Type B pancreatic cell (in vitro differentiated cells): ENCODE results near the gene NUCB1. TPM values are rescaled to one million over a fixed set of nuclear protein-coding genes. Genes with fewer than 3 reads are reported as not detected.

Experiments
- DNase-seq: peaks from one replicate; pipeline ENCODE4 v3.0.0; 2021; ENCODE audit warnings: mixed read lengths; ENCODE audit not compliant: unreplicated experiment; ENCODE audit errors: extremely low spot score
- H3K27ac Mint-ChIP-seq: 2 replicates; pipeline ENCODE4 v1.8.0; 2021; ENCODE audit warnings: mild to moderate bottlenecking, mixed read lengths
- H3K27me3 Mint-ChIP-seq: 2 replicates; pipeline ENCODE4 v1.8.0; 2021; ENCODE audit warnings: mixed read lengths
- H3K36me3 Mint-ChIP-seq: 2 replicates; pipeline ENCODE4 v1.8.0; 2021; ENCODE audit warnings: mixed read lengths
- H3K4me1 Mint-ChIP-seq: one replicate; pipeline ENCODE4 v1.8.0; 2021; ENCODE audit warnings: mixed read lengths; ENCODE audit not compliant: unreplicated experiment
- H3K4me3 Mint-ChIP-seq: 2 replicates; pipeline ENCODE4 v1.8.0; 2021; ENCODE audit warnings: mild to moderate bottlenecking, mixed read lengths
- H3K9me3 Mint-ChIP-seq: 2 replicates; pipeline ENCODE4 v1.8.0; 2021; ENCODE audit warnings: mixed read lengths
- total RNA-seq: library from RNA; stranded (reverse); gene quantifications from 2 replicates; pipeline ENCODE4 v1.2.1, GENCODE V29; 2021; ENCODE audit warnings: low replicate concordance
- TF ChIP-seq, protein P1 (sequence below): fragments of 200-600 bp; sonication (generic); conservative IDR thresholded peaks from 2 replicates; pipeline ENCODE4 v1.5.0; 2021; ENCODE audit warnings: antibody characterized with exemption, mild to moderate bottlenecking

The NUCB1 gene
- total RNA-seq, 1 donor from 2014 or later: 202 TPM

DNA sequence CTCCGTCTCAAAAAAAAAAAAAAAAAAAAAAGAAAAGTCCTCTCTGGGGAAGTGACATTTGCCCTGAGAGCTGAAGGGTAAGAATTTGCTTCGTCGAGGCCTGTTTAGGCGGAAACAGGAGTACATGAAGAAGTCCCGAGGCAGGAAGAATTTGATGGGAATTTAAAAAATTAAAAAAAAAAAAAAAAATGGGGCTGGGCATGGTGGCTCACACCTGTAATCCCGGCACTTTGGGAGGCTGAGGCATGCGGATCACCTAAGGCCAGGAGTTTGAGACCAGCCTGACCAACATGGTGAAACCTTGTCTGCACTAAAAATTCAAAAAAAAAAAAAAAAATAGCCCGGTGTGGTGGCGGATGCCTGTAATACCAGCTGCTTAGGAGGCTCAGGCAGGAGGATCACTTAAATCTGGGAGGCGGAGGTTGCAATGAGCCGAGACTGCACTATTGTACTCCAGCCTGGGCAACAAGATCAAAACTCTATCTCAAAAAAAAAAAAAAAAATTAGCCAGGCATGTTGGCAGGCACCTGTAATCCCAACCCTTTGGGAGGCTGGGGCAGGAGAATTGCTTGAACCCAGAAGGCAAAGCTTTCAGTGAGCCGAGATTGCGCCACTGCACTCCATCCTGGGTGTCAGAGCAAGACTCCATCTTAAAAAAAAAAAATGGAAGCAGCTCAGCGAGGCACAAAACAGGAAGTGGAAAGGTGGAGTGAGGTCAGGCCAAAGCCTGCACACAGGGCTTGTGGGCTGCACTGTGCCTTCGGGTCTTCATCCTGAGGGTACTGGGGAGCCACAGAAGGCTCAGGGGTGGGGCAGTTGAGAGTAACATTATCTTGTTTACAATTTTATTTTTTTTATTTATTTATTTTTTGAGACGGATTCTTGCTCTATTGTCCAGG lies 59.5 kb downstream of the NUCB1 start:
- Mint-ChIP-seq H3K9me3 (no peaks in the 10 kb centered on the region), H3K27ac (no peak overlapping the region), H3K4me1 (peaks cover 38% of the 10 kb centered on the region), H3K4me3 (no peak overlapping the region), H3K36me3 (peaks cover 17% of the 10 kb centered on the region), H3K27me3 (no peaks in the 10 kb centered on the region)
- TF ChIP-seq, protein P1, sequence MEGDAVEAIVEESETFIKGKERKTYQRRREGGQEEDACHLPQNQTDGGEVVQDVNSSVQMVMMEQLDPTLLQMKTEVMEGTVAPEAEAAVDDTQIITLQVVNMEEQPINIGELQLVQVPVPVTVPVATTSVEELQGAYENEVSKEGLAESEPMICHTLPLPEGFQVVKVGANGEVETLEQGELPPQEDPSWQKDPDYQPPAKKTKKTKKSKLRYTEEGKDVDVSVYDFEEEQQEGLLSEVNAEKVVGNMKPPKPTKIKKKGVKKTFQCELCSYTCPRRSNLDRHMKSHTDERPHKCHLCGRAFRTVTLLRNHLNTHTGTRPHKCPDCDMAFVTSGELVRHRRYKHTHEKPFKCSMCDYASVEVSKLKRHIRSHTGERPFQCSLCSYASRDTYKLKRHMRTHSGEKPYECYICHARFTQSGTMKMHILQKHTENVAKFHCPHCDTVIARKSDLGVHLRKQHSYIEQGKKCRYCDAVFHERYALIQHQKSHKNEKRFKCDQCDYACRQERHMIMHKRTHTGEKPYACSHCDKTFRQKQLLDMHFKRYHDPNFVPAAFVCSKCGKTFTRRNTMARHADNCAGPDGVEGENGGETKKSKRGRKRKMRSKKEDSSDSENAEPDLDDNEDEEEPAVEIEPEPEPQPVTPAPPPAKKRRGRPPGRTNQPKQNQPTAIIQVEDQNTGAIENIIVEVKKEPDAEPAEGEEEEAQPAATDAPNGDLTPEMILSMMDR: no peak
- DNase-seq: no peak

DNA sequence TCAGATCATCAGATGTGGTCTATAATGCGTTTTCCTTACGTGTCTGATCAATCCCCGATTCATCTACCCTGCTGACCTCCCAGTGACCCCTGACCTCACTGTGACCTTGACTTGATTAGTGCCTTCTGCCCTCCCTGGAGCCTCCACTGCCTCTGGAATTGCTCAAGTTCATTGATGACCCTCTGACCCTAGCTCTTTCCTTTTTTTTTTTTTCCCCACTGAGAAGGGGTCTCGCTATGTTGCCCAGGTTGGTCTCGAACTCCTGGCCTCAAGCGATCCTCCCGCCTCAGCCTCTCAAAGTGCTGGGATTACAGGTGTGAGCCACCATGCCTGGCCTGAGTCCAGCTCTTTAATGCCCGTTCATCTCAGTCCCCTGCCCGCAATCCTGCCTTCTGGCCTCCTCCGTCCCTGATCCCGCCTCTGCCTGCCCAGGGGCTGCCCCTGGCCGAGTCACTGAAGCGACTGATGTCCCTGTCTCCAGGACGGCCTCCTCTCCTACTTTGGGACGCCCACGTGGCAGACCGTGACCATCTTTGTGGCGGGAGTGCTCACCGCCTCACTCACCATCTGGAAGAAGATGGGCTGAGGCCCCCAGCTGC lies 61.0 kb downstream of the NUCB1 start:
- Mint-ChIP-seq H3K4me3 (peak overlapping the region; percentile 36), H3K4me1 (peaks cover 34% of the 10 kb centered on the region), H3K9me3 (no peaks in the 10 kb centered on the region), H3K27me3 (peaks cover 3% of the 10 kb centered on the region), H3K36me3 (peaks cover 22% of the 10 kb centered on the region), H3K27ac (peak overlapping the region; percentile 64)
- TF ChIP-seq, protein P1: no peak
- DNase-seq: no peak

GRCh38 chr19:48961673-48962028 lies 61.5 kb downstream of the NUCB1 start:
- Mint-ChIP-seq H3K4me3 (peak overlapping the region; percentile 69), H3K4me1 (peaks cover 31% of the 10 kb centered on the region), H3K9me3 (no peaks in the 10 kb centered on the region), H3K27ac (peak overlapping the region; percentile 83), H3K36me3 (peaks cover 27% of the 10 kb centered on the region), H3K27me3 (peaks cover 3% of the 10 kb centered on the region)
- DNase-seq: no peak
- TF ChIP-seq, protein P1: no peak

GRCh38 chr19:48962029-48962848 lies 62.1 kb downstream of the NUCB1 start:
- H3K4me1 Mint-ChIP-seq: peaks cover 31% of the 10 kb centered on the region
- H3K4me3 Mint-ChIP-seq: peak overlapping the region; percentile 69
- peaks cover 25% of the 10 kb centered on the region for H3K36me3 Mint-ChIP-seq
- peak overlapping the region; percentile 83 for H3K27ac Mint-ChIP-seq
- TF ChIP-seq, protein P1: no peak
- DNase-seq: no peak
- peaks cover 3% of the 10 kb centered on the region for H3K27me3 Mint-ChIP-seq
- H3K9me3 Mint-ChIP-seq: no peaks in the 10 kb centered on the region

DNA sequence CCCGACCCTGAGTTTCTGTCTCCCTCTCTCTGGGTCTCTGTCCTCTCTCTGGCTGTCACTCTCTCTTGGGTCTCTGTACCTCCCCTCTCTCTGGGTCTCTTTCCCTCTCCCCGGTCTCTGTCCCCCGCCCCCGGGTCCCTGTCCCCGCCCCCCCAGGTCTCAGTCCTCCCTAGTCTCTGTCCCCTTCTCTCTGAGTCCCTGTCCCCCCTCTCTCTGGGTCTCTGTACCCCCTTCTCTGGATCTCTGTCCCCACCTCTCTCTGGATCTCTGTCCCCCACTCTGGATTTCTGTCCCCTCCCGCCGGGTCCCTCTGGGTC lies 62.7 kb downstream of the NUCB1 start:
- Mint-ChIP-seq H3K4me1 (peaks cover 31% of the 10 kb centered on the region), H3K27ac (peak overlapping the region; percentile 83), H3K27me3 (peaks cover 3% of the 10 kb centered on the region), H3K4me3 (no peak overlapping the region), H3K36me3 (peaks cover 20% of the 10 kb centered on the region), H3K9me3 (no peaks in the 10 kb centered on the region)
- TF ChIP-seq, protein P1: no peak
- no peak for DNase-seq
